OCI-LY7 (cell line): ENCODE measurements around the gene ENAM. TPM values are rescaled to one million over a fixed set of nuclear protein-coding genes. Genes with fewer than 3 reads are reported as not detected.

Experiments used
- BruUV-seq: library from RNA; stranded (reverse); fragments of 400-500 nt; replicated peaks from 2 replicates; lab custom pipeline; 2021; lab: Mats Ljungman, UMichigan
- CTCF ChIA-PET: fragments of 300-600 bp; sonication (Branson Sonifier 250); formaldehyde crosslinking; loops from one replicate; lab custom pipeline; 2022; ENCODE audit warnings: antibody characterized with exemption; ENCODE audit not compliant: unreplicated experiment; lab: Charles Lee
- POLR2A ChIA-PET: fragments of 300-600 bp; sonication (Branson Sonifier 250); formaldehyde crosslinking; loops from one replicate; lab custom pipeline; 2022; ENCODE audit warnings: antibody characterized with exemption; lab: Charles Lee
- DNase-seq: peaks from one replicate; pipeline ENCODE4 v3.0.0-alpha.2; 2015; ENCODE audit warnings: low spot score
- H2AFZ ChIP-seq: fragments of 200-600 bp; sonication (generic), shearing (Covaris generic); 2 replicates; pipeline ENCODE4 v1.6.1; 2014; ENCODE audit warnings: mild to moderate bottlenecking, antibody characterized with exemption, low read length, moderate library complexity
- H3K27ac ChIP-seq: fragments of 200-600 bp; sonication (generic); 2 replicates; pipeline ENCODE4 v1.5.1; 2014; ENCODE audit warnings: mixed run types, low read depth, mild to moderate bottlenecking, moderate library complexity, low read length, inconsistent platforms; ENCODE audit not compliant: poor library complexity, severe bottlenecking
- H3K36me3 ChIP-seq: fragments of 200-600 bp; sonication (generic); 2 replicates; pipeline ENCODE4 v1.6.1; 2014; ENCODE audit warnings: mild to moderate bottlenecking, antibody characterized with exemption, low read length, moderate library complexity, mixed read lengths; ENCODE audit not compliant: insufficient read depth
- H3K4me1 ChIP-seq: fragments of 200-600 bp; sonication (generic); 2 replicates; pipeline ENCODE4 v1.5.1; 2014; ENCODE audit warnings: mild to moderate bottlenecking, low read length; ENCODE audit not compliant: insufficient read depth, poor library complexity, severe bottlenecking
- H3K4me2 ChIP-seq: fragments of 200-600 bp; sonication (generic); 2 replicates; pipeline ENCODE4 v1.6.1; 2014; ENCODE audit warnings: mild to moderate bottlenecking, low read length
- H3K4me3 ChIP-seq: fragments of 200-600 bp; sonication (generic); 2 replicates; pipeline ENCODE4 v1.5.1; 2014; ENCODE audit warnings: mild to moderate bottlenecking, low read depth, low read length; ENCODE audit not compliant: poor library complexity, severe bottlenecking
- H3K79me2 ChIP-seq: fragments of 200-600 bp; sonication (generic); 2 replicates; pipeline ENCODE4 v1.6.1; 2016; ENCODE audit warnings: low read depth, mild to moderate bottlenecking, low read length, moderate library complexity, mixed read lengths; ENCODE audit not compliant: insufficient read depth
- H3K9me2 ChIP-seq: fragments of 200-600 bp; sonication (generic); 2 replicates; pipeline ENCODE4 v1.6.1; 2016; ENCODE audit warnings: mild to moderate bottlenecking, low read length, mixed read lengths; ENCODE audit not compliant: insufficient read depth
- H3K9me3 ChIP-seq: fragments of 200-600 bp; sonication (generic); 2 replicates; pipeline ENCODE4 v1.6.1; 2014; ENCODE audit warnings: mild to moderate bottlenecking, mixed run types, low read length, mixed read lengths
- H4K20me1 ChIP-seq: fragments of 200-600 bp; sonication (generic); 2 replicates; pipeline ENCODE4 v1.6.1; 2014; ENCODE audit warnings: mild to moderate bottlenecking, antibody characterized with exemption, low read length, moderate library complexity, mixed read lengths; ENCODE audit not compliant: insufficient read depth
- CTCF ChIP-seq: fragments of 200-600 bp; sonication (generic); conservative IDR thresholded peaks from 2 replicates; pipeline ENCODE4 v1.5.1; 2014; ENCODE audit warnings: mild to moderate bottlenecking, antibody characterized with exemption, low read length, moderate library complexity, mixed read lengths
- EZH2phosphoT487 ChIP-seq: fragments of 200-600 bp; sonication (generic); IDR thresholded peaks from 2 replicates; pipeline ENCODE4 v1.6.1; 2018; ENCODE audit warnings: low read depth, borderline replicate concordance, mild to moderate bottlenecking, mixed run types, antibody characterized with exemption, low read length, moderate library complexity, mixed read lengths
- intact Hi-C: fragments of 100-400 bp; cut with micrococcal nuclease; formaldehyde crosslinking; loops from one replicate; pipeline ENCODE4 v1.10.0; 2022; ENCODE audit not compliant: unreplicated experiment
- total RNA-seq, 2 experiments: library from RNA; depleted of rRNA in 1 of 2; stranded (reverse); fragments of >200 nt in 1 of 2; shearing (Covaris generic) in 1 of 2; gene quantifications; 2 replicates each; pipeline ENCODE4 v1.2.3, GENCODE V29; 2014 to 2022

ENAM gene
- total RNA-seq, 2 experiments from 2014 or later = 0.32 to 3.5 TPM

- no TSS peak for BruUV-seq
- CTCF ChIA-PET = interaction anchor here (0.6 kb wide), 1 partner anchor 94 kb away, joined by 3 read pairs; no protein-coding TSS in a partner anchor
Observed at GRCh38 chr4:70589785-70590184, 38.8 kb upstream of the ENAM start.

GRCh38 chr4:70591955-70592582, 36.5 kb upstream of the ENAM start, which contains the start of gene AMBN:
Gene AMBN (plus strand): TSS chr4:70592256. CDS start chr4:70592359, 103 bp downstream.
- Histone ChIP-seq H3K36me3 (no peaks in the 10 kb centered on the region), H3K4me1 (peaks cover 13% of the 10 kb centered on the region), H3K4me3 (no peak within 1 kb of the TSS), H4K20me1 (no peaks in the 10 kb centered on the region), H2AFZ (no peak within 1 kb of the TSS), H3K4me2 (no peak within 1 kb of the TSS), H3K27ac (no peak within 1 kb of the TSS), H3K79me2 (no peaks in the 10 kb centered on the region), H3K9me3 (no peaks in the 10 kb centered on the region), H3K9me2 (no peaks in the 10 kb centered on the region)
- TF ChIP-seq CTCF = no peak
- BruUV-seq = no TSS peak
- intact Hi-C loops = no loop called here
- ChIA-PET CTCF (no interaction called here), POLR2A (interaction anchor here (0.5 to 1.5 kb wide), 5 partner anchors 10 to 469 kb away, joined by 3 to 6 read pairs (median 3); no protein-coding TSS in a partner anchor)
- DNase-seq = no peak

More at GRCh38 chr4:70589785-70590184, 38.8 kb upstream of the ENAM start:
- H2AFZ ChIP-seq = peak overlapping the region; percentile 29; the same call in 1 of the 2 replicates
- H3K4me2 ChIP-seq = peak overlapping the region; percentile 48
- POLR2A ChIA-PET = interaction anchor here (0.6 to 1.9 kb wide), 4 partner anchors 17 to 792 kb away, joined by 3 to 5 read pairs (median 4); partner anchors contain the start of gene ENAM
- H3K4me1 ChIP-seq = peaks cover 13% of the 10 kb centered on the region
- no peaks in the 10 kb centered on the region for H3K36me3 ChIP-seq
- no peak overlapping the region for H3K27ac ChIP-seq
- no peaks in the 10 kb centered on the region for H3K9me3 ChIP-seq
- no peak overlapping the region for H3K4me3 ChIP-seq
- intact Hi-C loops = no loop called here
- H4K20me1 ChIP-seq = no peaks in the 10 kb centered on the region
- no peaks in the 10 kb centered on the region for H3K79me2 ChIP-seq
- H3K9me2 ChIP-seq = no peaks in the 10 kb centered on the region
- DNase-seq = peak; percentile 44
- no peak for TF ChIP-seq CTCF
- no peak for TF ChIP-seq EZH2phosphoT487

GRCh38 chr4:70594196-70594595, 34.3 kb upstream of the ENAM start:
- Histone ChIP-seq H3K36me3 (no peaks in the 10 kb centered on the region), H2AFZ (no peak overlapping the region), H3K9me2 (no peaks in the 10 kb centered on the region), H3K4me1 (peaks cover 13% of the 10 kb centered on the region), H3K79me2 (no peaks in the 10 kb centered on the region), H3K9me3 (no peaks in the 10 kb centered on the region), H3K4me3 (no peak overlapping the region), H4K20me1 (no peaks in the 10 kb centered on the region), H3K4me2 (no peak overlapping the region), H3K27ac (no peak overlapping the region)
- DNase-seq = no peak
- intact Hi-C loops = no loop called here
- ChIA-PET POLR2A (interaction anchor here (0.6 to 0.8 kb wide), 7 partner anchors 22 to 1677 kb away, joined by 3 to 5 read pairs (median 3); no protein-coding TSS in a partner anchor), CTCF (no interaction called here)
- BruUV-seq = no TSS peak
- TF ChIP-seq EZH2phosphoT487 = no peak
- TF ChIP-seq CTCF = no peak
